GM15510 (cell line): Measurements from ENCODE around the gene RNH1.
A peak's percentile ranks its signal among the peaks of the same experiment; 100 is the strongest.

ENCODE experiments used
- POLR2A ChIP-seq: IDR thresholded peaks from 3 replicates; pipeline ENCODE4 v1.6.1; 2011; ENCODE audit warnings: borderline replicate concordance; ENCODE audit not compliant: insufficient read length; ENCODE audit errors: extremely low read depth

Gene RNH1

GRCh38 chr11:544817-545166, 37.8 kb upstream of the RNH1 start:
- TF ChIP-seq POLR2A = no peak

DNA sequence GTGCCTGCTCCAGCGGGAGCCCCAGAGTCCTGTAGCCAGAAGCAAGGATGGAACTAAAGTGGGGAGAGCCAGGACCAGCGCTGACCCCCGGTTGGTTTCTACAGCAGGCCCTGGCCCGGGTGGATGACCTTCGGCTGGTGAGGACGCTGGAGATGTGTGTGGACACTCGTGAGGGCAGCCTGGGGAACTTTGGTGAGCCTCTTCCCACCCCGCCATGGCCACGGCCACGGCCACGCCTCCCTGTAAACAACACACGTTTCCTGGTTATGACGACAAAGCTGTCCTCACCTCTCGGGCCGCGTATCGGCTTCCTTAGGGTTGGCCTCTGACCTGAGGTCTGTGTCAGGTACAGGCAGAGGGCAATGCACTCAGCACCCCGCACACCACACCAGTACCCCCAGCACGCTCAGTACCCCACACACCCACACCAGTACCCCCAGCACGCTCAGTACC, 34.4 kb upstream of the RNH1 start:
- no peak for TF ChIP-seq POLR2A

- TF ChIP-seq POLR2A = no peak
Observed at GRCh38 chr11:540583-541432, 33.8 kb upstream of the RNH1 start.

DNA sequence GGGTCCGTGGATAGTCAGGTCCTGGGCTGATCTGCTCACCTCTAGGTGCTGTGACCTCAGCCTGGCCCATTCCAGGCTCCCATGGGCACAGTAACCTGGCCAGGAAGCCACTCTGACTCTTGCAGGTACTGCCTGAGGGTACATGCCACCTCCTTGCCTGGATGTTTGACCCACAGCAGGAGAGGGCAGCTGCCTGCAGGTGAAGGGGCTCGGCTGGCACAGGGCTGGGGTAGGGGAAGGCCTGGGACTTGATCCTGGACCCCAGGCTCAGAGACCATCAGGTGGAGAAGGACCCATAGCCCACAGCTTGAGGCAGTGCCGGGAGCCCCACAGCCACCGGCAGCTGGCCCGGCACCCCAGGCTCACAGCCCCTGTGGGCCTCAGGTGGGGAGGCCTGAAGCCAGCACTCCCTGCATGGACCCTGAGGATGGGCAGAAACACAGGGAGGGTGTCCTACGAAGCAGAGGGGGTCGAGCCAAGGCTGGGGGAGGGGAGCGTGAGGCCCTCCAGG, 33.0 kb upstream of the RNH1 start:
- no peak for TF ChIP-seq POLR2A

DNA sequence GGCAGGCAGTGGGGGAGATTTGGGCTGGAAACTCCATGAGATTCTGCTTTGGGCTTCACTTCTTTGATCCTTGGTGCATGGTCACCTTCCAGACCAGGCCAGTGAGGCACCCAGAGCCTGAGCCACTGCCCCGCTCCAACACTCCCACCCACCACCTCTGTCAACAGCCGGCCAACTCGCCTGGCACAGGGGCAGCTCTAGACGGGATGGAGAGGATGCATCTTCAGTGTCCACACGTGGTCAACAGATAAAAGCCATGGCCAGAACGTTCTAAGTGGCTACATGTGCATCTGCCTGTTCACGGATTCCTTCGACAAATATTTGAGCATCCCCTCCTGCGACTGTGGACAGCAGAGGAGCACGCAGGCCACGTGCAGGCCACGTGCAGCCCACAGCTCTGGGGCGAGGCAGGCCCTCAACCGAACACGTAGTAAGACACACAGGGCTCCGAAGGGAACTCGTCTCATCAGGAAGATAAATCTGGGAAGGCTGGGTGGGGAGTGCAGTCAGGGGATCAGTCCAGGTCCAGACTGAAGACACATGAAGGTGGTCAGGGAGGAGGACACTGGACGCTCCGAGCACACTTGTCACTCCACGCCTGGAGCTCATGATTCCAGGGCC, 31.5 kb upstream of the RNH1 start:
- no peak for TF ChIP-seq POLR2A

GRCh38 chr11:537622-538430, 30.8 kb upstream of the RNH1 start:
- no peak for TF ChIP-seq POLR2A

DNA sequence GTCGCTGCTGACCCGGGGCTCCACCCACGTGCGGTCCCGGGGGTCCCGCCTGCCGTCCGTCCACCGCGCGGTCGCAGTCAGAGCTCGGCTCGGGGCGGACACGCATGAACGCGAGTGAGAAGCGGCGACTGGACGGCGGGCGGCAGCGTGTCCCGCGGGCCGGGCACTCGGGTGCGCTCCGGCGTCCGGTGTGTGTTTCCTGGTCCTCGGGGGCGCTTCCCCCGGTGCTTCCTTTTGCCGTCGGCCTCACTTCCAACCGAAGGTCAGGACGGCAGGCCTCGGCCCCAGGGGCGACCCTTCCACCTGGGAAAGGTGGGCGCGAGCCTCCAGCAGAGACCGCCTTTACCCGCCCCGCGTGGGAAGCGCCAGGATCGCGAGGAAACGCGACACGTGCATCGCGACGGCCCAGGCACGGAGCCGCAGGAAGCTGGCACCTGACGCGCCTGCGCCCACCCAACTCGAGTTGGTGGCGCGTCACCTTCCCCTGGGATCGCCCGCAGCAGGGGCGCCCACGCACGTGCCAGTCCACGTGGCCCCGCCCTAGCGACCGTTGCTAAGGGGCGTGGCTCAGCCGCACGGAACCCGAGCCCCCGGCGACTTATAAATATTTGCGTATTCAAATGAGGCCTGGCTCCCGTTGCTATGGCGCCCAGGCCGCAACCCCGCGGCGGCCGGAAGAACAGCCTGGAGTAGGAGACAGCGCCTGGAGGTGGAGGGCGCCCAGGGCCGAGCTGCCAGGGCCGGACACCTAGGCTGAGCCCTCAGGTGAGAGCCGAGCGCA, 30.0 kb upstream of the RNH1 start, which contains the start of gene LRRC56:
Gene LRRC56, plus strand, starts transcription at position 687 of the 781 bp plus-strand sequence. CDS start 3,158 bp downstream, outside the sequence.
- peak; percentile 51 for TF ChIP-seq POLR2A

GRCh38 chr11:535519-536454, 28.7 kb upstream of the RNH1 start, which contains the start of gene HRAS:
Gene HRAS, minus strand, starts transcription at chr11:535576.
- TF ChIP-seq POLR2A = peak; percentile 89

DNA sequence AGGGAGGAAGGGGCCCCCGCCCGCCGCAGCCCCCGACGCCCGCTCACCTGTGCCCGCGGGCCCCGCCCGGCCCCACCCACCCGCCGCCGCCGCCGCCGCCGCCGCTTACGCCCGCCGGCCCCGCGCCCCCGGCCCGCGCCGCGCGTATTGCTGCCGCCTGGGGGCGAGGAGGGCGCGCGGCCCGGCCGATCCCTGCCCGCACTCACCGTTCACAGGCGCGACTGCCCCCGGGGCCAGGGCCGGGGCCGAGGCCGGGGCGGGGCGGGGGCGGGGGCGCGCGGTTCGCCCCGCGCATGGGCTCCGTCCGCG, 28.1 kb upstream of the RNH1 start:
- no peak for TF ChIP-seq POLR2A

DNA sequence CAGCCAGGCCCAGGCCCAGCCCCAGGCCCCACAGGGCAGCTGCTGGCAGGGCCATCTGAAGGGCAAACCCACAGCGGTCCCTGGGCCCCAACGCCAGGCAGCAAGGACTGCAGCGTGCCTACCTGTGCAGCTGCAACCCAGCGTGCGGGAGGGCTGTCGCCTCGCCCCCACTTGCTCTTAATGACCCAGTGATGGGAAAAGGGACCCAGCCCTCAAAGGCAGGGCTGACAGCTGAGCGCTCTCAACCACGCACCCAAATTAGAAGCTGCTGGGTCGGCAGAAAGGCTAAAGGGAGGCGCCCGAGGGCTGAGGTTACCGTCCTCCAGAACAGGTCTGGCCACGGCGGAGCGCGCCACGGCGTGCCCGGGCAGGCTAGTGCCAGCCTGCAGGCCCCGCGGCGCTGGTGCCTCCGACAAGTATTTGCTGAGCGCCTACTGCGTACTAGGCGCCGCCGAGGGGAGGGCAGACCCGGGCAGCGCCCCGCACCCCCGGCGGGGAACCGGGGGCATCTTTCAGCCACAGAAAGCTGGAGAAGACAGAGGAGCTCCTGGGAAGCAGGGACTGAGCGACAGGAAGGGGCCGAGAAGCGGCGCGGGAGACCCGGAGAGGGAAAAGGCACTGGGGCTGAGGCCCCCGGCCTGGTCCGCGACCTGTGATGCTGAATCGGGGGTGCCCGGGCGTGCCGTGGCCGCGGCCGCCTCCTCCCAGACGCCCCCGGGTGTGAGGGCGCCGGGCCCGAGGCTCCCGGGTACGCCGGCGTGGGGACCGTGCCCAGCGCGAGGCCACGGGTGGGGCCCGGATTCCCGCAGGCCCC, 27.6 kb upstream of the RNH1 start:
- no peak for TF ChIP-seq POLR2A

GRCh38 chr11:533586-534395, 26.7 kb upstream of the RNH1 start:
- TF ChIP-seq POLR2A = no peak

- no peak for TF ChIP-seq POLR2A
Observed at GRCh38 chr11:532986-533585, 26.0 kb upstream of the RNH1 start.

DNA sequence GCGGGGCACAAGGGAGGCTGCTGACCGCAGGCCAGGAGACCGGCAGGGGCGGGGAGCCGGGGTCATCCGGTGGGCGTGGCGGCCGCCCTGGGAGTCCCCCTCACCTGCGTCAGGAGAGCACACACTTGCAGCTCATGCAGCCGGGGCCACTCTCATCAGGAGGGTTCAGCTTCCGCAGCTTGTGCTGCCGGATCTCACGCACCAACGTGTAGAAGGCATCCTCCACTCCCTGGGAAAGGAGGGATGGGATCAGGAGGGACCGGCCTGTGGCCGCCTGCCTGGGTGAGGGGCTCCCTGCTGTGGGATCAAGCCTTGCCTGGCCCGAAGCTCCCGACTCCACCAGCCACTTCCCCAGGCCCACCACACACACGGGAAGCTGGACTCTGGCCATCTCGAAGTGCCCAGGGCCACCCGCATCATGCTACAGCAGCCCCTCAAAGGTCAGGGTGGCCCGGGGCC, 25.5 kb upstream of the RNH1 start:
- no peak for TF ChIP-seq POLR2A
